Activated T-cell treated with anti-CD3 and anti-CD28 coated beads for 24 hours (primary cell): ENCODE data around the gene PLEKHA8.

ENCODE experiments used
- DNase-seq: peaks from one replicate; pipeline ENCODE4 v3.0.0-alpha.2; 2020; ENCODE audit warnings: low read depth

Gene PLEKHA8

DNA sequence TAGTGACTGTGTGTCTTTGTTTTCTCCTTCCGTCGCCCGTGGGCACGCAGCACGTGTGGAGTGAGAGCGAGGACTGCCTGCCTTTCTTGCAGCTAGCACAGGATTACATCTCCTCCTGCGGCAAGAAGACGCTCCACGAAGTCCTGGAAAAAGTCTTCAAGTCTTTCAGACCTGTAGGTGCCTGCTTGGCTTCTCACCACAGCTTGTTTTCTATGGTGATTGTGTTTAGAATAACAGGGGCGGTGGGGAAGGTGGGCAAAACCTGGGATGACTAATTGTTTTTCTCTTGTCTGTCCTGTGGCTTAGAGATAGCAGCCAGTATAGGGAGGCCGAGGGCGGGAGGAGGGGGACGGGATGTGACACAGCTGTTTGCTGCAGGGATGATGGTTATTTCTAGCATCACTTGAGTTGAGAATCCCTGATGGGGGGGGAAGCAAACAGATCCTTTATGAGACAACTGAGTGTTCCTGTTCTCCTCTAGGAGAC, 118.0 kb downstream of the PLEKHA8 start:
- no peak for DNase-seq

DNA sequence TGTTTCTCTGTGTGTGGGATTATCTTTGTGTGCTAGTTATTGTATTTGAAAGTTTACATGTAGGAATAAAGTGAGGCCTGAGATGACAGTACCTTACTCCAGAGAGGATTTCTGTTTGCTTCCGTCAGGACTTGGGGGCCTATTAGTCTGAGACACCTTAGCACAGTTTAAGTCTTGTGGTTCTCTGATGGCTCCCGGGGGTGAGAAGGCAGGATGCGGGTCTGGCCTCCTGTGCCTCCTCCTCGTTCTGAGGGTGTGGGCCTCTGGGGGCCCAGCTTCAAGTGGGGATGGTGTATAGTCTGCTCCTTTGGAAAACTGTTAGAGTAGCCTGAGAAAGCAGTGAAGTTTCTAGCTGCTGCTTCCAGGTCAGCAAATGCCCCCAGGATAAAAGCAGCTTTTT, 119.0 kb downstream of the PLEKHA8 start:
- no peak for DNase-seq

DNA sequence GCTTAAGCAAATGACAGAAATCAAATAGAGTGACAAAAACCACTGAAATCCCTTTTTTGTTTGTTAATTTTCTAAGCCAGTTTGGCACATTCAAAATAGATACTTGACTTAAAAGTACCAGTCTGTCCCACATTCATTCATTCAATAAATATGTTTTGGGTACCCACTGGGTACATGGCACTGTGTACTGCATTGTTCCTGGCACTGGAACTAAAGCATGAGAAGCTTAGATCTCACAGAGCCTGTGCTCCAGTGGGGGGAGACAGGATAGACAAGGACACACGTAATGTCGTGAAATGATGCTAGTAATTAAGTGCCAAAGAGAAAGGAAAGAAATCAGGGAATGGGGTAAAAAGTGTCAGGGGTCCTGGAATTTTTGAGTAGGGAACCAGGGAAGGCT, 119.6 kb downstream of the PLEKHA8 start:
- DNase-seq = no peak

DNA sequence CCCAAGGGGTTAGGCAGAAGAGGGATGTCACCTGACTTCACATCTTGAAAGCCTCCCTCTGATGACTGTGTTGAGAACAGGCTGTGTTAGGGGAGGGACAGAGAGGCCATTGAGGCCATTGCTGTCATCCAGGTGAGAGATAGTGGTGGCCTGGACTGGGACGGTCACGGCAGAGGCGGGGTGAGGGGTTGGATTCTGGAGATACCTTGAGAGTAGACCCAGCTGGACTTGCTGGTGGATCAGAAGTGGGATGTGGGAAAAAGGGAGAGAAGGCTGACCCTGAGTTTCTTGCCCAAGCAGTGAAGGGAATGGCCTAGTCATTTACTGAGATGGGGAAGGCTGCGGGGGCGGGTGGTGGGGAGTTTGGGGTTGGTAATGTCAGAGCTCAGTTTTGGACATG, 120.2 kb downstream of the PLEKHA8 start:
- no peak for DNase-seq

DNA sequence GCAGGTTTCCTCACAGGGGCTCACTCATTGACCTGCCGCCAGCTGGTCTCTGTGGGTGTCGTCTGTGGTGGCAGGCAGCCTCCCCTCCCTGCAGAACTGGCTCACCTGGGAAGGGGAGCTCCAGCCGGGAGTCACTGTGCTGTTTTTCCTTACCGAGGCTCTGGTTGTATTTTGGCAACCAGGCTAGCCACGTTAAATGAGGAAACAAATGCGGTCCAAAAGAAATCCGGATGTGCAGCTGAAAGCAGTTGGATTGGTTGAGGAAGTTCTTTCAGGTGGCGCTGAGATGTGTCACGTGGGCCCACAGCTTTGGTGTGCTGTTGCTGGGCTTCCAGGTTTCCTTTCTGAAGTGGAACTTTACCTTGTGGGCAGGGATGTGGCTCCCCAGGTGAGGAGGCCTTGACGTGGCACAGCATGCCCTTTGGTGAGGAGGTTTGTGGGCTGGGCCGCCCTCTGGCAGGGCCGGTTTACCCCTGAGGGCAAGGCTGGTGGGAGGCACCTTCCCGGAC, 120.8 kb downstream of the PLEKHA8 start:
- no peak for DNase-seq

DNA sequence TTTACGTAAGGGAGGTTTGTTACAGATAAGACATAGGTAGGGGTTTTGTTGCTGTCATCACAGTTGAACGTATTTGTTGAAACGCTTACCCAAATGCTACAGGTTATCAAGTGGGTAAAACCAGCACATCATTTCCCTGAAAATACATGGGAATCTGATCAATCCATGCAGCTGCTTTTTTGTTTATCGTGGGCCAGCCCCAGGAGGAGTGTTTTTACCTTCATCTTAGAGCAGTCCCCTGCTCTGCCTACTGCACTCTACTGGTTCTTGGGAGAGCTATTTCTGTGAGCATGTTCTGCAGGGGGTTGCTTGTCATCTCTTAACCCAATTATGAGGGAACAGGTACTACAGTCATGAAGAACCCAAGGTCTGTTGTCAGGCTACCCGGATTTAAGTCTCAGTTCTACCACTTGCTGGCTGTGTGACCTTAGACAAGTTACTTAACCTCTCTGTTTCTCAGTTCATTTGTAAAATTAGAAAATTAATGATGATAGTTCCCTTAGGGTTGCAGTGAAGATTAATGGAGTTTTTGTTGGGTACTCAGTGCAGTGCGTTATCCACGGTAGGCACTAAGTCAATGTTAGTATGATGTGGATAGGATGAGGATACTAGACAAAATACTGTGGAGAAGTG, 121.5 kb downstream of the PLEKHA8 start:
- DNase-seq = no peak

DNA sequence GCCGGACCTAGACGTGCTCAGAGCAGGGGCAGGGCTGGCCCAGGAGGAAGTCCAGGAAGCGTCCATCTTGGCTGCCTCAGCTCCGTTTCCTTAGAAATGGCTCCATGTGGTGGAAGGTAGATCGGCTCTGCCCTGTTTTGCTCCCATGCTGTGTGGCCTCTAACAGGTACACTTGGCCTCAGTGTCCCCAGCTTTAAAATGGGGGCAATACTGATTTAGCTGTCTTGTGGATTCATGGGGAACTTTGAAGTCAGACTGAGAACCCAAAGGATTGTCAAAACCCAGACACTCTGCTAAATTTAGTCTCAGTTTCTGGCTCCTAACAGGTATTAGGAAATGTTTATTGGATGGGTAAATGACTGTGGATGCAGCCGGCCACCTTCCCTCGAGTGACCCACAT, 122.5 kb downstream of the PLEKHA8 start:
- DNase-seq = no peak

DNA sequence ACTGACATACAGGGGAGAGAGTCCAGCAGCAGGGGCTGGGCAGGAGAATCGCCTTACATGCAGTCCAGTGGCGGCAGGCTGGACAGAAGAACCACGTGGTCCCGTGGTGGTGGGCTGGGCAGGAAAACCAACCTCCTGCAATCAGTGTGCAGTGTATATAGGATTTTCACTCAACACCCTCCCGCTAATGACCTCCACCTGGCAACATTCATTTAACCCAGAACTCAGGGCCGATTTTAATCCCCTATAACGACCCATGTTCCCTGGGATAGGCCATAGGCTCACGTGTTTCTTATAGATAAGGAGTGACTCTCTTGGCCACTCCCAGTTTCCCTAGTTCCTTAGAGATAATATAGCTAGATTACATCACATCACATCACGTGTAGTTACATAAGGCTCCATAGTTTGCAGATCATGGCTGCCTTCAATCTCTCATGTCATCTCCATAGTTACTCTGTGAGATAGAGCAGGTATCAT, 125.9 kb downstream of the PLEKHA8 start:
- no peak for DNase-seq

DNA sequence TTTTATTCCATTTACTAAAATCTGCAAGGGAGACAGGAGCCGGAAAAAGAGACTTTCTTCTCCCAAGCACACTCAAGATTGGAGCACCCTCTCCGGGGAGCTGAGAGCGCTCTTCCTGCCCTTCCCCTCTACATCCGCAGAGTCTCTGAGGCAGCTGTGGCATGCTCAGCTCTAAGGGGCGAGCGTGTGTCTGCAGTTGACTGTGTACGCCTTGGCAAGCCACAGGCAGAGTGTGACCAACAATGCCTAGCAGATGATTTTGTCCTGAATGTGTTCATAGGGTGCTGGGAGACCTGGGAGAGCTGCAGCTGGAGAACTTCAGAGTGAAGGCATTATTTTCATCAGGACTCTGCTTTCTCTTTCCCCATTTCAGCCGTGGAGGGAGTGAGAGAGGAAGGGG, 127.3 kb downstream of the PLEKHA8 start:
- DNase-seq = no peak

DNA sequence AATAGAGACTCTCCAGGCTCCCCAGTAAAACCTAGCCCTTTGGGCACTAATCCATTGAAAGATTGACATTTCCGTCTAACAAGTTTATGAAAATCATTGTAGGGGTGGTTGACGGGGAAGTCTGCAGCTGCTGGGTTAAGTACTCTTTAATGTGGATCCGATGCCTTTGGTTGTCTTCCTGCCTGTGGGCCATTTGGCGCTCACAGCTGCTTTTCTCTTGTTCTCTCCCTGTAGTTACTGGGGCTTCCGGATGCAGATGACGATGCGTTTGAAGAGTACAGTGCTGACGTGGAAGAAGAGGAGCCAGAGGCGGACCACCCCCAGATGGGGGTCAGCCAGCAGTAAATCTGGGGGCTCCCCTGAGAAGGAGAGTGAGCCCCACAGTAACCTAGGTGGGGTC, 129.0 kb downstream of the PLEKHA8 start:
- DNase-seq = no peak

DNA sequence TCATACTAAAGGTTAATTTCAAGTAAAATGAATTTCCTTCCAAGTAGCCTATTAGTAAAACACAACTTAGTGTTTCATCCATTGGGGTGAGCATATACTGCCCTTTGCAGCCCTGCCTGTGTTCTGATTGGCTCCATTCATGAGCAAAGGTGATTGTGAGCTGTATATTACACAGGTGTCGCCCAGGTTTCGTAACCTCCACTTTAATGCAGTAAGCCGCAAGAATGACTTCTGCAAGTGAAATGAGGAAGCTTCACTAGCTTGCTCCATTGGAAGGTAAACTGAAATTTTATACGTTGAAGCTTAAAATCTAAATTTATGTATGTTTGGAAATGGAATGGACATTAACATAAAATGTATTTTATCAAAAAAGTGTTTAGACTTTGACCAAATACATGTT, 131.0 kb downstream of the PLEKHA8 start:
- no peak for DNase-seq

DNA sequence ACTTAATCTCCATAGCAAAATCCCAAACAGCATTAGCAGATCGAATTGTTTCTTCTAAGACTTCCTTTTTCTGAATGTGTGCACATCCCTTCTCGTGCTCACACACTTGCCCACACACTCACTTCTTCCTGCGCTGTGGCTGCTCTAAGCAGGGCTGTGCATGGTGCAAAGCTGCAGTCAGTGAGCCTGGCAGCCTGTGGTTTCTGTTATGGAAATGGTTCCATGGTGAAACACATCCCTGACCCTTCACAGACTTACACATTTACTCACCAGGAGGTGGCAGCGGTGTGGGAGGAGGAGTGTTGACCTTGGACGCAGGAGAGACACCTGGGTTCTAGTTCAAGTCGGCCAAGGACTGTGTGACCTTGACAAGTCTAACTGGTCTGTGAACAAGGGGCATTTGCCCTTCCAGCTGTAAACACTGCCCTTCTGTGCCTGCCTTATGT, 131.5 kb downstream of the PLEKHA8 start:
- DNase-seq = no peak

DNA sequence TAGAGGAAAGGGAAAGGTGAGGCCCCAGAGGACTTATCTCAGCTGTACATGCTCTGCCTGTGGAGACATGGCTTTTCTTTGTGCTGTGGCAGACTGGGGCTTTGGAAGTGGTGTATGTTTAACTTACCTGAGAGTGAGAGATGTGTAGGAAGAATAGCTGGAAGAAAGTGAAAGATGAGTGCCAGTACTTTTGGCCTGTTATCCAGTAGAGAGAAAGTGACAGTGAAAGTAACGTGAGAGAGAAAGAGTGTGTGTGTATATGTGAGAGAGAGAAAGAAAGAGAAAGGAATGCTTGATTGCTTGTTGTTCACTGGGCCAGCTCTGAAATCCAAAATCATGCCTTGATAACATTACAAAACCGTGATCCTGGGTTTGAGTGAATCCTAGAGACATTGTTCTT, 132.1 kb downstream of the PLEKHA8 start:
- no peak for DNase-seq

DNA sequence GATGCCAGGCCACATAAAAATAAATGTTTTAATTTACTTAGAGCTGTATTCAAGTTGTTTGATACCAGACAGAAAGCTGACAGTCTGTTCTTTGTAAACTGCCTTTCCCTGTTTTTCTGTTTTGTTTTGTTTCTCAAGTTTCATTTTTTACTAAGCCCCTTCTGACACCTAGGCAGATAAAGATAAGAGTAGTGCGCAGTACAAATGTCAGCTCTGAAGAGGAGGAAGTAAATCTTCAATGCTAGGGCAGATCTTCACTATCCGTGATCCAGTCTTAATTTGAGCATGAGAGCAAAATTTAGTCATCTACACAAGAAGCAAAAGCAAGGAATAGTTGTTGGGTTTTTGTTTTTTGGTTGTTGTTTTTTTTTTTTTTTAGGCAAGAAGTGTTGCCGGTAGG, 133.9 kb downstream of the PLEKHA8 start:
- no peak for DNase-seq

DNA sequence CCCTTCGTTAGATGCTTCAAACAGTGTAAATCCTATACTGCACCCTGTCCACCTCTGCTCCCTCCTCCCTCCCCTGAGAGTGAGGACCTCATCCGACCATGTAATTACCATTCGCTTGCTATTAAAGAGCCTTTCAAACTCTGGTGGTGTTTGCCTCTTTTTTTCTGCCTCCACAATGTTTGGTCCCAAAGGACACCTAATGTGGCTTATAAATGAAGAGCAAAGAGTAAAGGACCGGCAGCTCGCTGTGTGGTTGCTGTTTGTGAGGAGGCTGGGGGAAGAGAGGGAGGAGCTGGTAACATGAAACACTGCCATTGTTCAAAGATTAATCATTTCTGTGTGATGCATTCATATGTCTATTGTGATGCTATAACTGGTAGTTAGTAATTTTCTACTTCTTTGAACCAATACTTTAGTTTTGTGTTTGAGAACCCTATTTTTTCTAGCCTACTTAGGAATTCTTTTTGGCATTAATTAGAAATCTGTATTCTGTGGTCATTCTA, 134.5 kb downstream of the PLEKHA8 start:
- no peak for DNase-seq

DNA sequence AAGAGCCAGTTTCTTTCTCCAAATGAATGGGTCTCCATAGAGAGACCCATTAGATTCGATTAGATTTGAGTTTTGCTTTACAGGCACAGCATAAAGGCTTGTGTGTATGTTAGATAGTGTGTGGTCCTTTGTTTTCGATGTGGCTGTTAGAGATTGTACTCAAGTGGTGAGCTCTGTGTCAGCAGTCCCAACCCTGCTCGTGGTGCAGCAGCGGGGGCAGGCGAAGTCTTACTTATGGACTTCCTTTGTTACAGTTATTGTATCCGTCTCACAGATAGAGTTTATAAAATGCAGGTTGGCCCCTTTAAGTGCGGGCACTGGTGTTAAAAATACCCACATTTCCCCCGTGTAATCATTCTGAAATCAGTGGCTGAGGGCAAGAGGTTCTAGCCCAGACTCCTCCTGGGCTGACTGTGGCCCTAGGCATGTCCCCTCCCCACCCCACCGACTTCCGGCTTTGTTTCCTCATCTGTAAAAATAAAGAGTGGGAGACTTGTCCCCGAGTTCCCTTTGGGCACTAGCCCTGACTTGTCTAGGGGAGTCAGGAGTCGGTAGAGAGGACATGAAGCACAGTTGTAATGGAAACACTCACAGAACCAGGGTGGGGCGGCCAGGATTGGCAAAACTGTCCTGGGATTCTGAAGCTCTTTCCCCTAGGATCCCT, 135.2 kb downstream of the PLEKHA8 start:
- no peak for DNase-seq

DNA sequence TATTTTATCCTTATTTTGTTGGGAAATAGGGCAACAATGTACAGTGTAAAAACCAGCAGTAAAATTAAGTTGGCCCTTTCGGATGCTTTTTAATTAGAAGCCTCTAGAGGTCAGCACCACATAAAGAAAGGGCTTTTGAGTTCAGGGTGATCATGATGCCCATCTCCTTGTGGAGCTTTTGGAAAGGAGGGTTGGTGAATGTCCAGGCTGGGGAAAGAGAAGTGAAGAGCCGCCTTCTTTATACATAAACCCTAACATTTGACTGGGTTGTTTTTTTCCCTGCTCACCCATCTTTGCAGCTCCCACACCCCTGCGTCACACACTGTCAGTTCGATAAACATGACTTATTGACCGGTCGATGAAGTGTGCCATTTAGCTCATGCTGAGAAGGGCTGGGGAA, 136.4 kb downstream of the PLEKHA8 start:
- DNase-seq = no peak

DNA sequence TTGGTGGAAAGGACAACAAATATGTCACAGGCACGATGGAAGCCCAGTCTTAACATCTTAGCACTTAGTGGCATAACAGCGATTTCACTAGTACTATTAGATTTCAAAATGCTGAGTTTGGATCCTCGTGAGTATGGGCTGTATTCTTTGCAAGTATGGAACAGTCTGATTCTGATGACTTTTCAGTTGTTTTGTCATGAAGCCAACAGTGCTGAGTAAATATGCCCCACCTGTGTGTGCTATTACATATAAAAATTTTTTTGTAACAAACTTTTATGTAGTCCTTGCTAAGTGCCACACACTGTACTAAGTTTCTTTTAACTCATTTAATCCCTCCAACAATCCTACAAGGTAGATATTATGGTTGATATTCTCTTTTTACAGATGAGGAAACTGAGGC, 137.4 kb downstream of the PLEKHA8 start:
- no peak for DNase-seq

DNA sequence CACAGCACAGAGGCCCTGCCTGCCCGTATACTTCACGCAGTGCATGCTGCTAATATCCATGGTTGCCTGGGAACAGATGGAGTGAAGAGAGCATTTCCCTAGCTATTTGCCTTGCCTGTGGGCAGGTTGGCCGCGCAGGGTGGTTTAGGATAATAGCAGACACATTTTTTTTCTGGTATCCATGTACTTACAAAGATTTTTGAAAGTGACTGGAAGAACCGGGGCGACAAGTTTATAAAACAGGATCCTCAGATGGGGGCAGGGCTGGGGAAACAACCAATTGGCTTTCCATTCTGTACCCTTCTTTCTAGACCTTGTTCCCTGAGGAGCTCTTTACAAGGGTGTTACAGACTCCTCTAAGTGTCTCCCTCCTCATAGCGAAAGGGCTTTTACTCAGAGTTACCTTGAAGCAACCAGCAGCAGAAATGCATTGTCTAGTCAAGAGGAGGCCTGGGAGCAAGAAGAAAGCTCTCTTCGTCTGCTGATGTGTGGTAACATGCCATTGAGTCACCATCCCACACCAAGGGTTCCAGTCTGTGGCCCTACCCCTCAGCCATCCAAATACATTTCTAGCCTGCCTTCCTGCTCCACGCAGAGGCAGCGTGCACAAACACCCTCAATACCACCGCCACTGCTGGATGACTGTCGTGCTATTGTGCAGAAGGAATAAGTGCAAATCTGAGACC, 138.1 kb downstream of the PLEKHA8 start:
- DNase-seq = no peak

DNA sequence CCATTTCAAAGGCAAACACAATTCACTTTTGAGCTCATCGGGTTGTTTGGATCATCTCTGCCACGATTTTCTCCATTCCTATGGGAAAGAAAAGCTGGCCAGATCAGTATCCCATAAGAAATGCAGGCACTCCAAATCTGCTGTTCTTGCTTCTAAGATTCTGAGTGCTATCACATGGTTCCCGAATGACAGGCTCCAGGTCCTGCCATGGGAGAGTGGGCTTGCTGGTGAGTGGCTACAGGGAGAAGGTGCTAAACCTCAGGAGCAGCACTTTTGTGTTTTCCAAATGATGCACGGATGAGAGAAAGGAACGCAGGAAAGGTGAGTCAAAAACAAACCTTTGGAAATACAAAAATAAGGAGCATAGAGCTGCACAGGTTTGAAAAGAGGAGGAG, 138.6 kb downstream of the PLEKHA8 start:
- no peak for DNase-seq

DNA sequence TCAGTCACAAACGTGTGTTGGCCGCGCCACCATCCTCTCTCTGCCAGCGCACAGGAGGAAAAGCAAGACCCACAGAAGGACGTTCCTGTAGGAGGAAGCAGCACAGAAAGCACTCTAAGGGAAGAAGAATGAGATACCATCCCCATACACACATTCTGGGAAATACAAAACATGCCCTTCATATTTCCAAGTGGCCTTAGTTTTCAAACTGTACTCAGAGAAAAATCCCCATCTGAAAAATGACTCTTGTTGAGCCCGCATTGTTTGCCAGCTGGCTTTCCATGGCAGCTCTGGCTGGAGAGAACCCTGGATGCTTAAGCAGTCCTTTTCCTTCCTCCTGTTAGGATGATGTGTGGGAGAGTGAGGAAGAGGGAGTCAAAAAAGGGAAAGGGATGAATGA, 139.7 kb downstream of the PLEKHA8 start:
- DNase-seq = no peak

DNA sequence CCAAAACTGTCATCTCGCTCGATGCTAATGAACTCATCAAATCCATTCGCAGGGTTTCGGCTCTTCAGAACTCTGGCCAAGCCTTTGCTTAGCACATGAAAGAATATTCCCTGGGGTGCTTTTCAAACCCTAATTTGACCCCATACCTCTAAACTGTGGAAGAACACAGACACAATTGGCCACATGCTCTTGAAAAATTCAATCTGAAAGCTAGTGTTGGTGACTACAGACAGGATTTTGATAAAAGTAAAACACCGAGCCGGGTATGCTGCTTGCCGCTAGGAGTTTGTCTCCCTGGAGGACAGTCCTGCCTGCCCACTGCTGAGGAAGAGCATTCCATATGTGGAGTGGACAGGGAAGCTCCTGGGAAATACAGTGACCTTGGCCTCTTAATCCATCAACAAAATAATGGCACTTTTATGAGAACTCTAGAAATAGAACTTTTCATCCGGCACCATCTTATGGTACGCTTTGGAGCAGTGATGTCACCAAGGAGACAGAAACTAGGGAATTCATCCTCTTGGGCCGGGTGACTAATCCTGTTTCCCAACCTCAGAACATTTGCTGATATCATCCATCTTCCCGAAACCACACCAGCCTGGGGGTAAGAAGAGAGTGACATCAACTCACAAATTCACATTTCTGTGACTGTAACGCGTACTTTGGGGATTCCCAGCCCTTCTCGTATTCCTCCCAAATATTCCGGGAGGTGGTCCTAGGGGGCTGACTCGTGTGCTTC, 140.8 kb downstream of the PLEKHA8 start:
- DNase-seq = no peak
